Measurements from ENCODE around the gene OR6X1. TPM values are rescaled to one million over a fixed set of nuclear protein-coding genes. Genes with fewer than 3 reads are reported as not detected.

The OR6X1 gene
- total RNA-seq, 1 experiment from 2014 or later = not detected

DNA sequence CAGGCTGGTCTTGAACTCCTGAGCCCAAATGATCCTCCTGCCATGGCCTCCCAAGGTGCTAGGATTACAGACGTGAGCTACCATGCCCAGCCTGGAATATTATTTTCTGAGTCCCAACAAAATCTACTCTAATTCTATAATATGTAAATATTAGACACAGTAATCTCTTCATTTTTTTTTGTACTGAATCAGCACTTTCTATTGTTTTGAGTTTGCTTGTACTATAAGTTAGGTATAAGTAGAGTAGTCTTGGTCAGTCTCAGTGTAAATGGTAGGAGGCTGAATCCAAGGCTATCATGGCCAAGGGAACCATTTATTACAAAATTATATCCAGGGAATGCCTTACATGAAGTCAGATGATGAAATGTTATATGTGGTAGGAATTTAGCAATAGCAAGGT lies 19.6 kb upstream of the OR6X1 start:
- Histone ChIP-seq H4K91ac (ENCODE audit: insufficient read length, low read depth, low read length) (no peak overlapping the region), H3K18ac (ENCODE audit: insufficient read length, low read depth, low read length) (no peak overlapping the region), H3K23ac (ENCODE audit: insufficient read length, low read depth, low read length) (no peak overlapping the region), H2BK12ac (ENCODE audit: insufficient read length, low read depth, low read length) (no peak overlapping the region), H2AFZ (ENCODE audit: low read length) (no peak overlapping the region), H3K9me3 (ENCODE audit: control insufficient read depth, low read depth, low read length) (no peaks in the 10 kb centered on the region), H3T11ph (ENCODE audit: low read length) (no peak overlapping the region), H2BK5ac (ENCODE audit: insufficient read length, low read length) (no peak overlapping the region), H3K4me1 (ENCODE audit: insufficient read depth, low read length) (peaks cover 4% of the 10 kb centered on the region; the same call in 1 of the 2 replicates), H3K14ac (ENCODE audit: insufficient read depth, low read length) (no peak overlapping the region), H3K9ac (ENCODE audit: extremely low read depth, insufficient read length, low read length) (no peak overlapping the region), H3K23me2 (ENCODE audit: insufficient read length, low read depth, low read length, poor library complexity, severe bottlenecking) (no peaks in the 10 kb centered on the region), H2BK15ac (ENCODE audit: low read depth, low read length) (no peak overlapping the region), H4K8ac (replicated peaks; ENCODE audit: insufficient read length, low read depth, low read length) (no peak overlapping the region), H2BK120ac (ENCODE audit: low read depth, low read length, poor library complexity, severe bottlenecking) (peak overlapping the region; percentile 36), H3K27me3 (ENCODE audit: insufficient read depth, low read length) (no peaks in the 10 kb centered on the region), H2AK5ac (ENCODE audit: insufficient read length, low read length) (peak overlapping the region; percentile 65), H4K20me1 (ENCODE audit: control insufficient read depth, insufficient read depth, insufficient read length) (no peaks in the 10 kb centered on the region), H3K4me2 (ENCODE audit: insufficient read depth, insufficient read length, low read length) (no peak overlapping the region), H3K79me1 (ENCODE audit: insufficient read depth, low read depth, low read length, poor library complexity, severe bottlenecking) (no peaks in the 10 kb centered on the region), H3K56ac (ENCODE audit: insufficient read length, low read depth, low read length) (no peak overlapping the region), H3K79me2 (ENCODE audit: insufficient read depth, low read length) (no peaks in the 10 kb centered on the region), H3K4ac (ENCODE audit: low read depth, low read length) (no peak overlapping the region), H4K5ac (ENCODE audit: insufficient read length, low read depth, low read length) (no peak overlapping the region), H3K27ac (ENCODE audit: insufficient read length, low read depth, low read length) (peak overlapping the region; percentile 99), H2BK20ac (ENCODE audit: low read depth, low read length, poor library complexity, severe bottlenecking) (no peak overlapping the region)
- TF ChIP-seq, protein P1, sequence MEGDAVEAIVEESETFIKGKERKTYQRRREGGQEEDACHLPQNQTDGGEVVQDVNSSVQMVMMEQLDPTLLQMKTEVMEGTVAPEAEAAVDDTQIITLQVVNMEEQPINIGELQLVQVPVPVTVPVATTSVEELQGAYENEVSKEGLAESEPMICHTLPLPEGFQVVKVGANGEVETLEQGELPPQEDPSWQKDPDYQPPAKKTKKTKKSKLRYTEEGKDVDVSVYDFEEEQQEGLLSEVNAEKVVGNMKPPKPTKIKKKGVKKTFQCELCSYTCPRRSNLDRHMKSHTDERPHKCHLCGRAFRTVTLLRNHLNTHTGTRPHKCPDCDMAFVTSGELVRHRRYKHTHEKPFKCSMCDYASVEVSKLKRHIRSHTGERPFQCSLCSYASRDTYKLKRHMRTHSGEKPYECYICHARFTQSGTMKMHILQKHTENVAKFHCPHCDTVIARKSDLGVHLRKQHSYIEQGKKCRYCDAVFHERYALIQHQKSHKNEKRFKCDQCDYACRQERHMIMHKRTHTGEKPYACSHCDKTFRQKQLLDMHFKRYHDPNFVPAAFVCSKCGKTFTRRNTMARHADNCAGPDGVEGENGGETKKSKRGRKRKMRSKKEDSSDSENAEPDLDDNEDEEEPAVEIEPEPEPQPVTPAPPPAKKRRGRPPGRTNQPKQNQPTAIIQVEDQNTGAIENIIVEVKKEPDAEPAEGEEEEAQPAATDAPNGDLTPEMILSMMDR (conservative IDR thresholded peaks at IDR 0.05) = no peak
- Mint-ChIP-seq H3K27me3 (ENCODE audit: low read depth) (no peaks in the 10 kb centered on the region), H3K4me3 (no peak overlapping the region), H3K4me1 (peaks cover 57 to 65% of the 10 kb centered on the region in 2 experiments), H3K36me3 (ENCODE audit: insufficient read depth in 1 of 3, low read depth in 3 of 3) (peaks cover 0 to 19% (median 15%) of the 10 kb centered on the region in 3 experiments), H3K9me3 (peaks cover 5% of the 10 kb centered on the region in 2 experiments; a peak in 4 of 5 replicates), H3K27ac (peak overlapping the region; percentile 69 to 99 (median 98))
- WGBS (ENCODE audit: extremely low coverage, insufficient read length, low lambda C conversion rate) = no CpG with 5 or more reads among the region's 1 CpG
- no peak for DNase-seq
